HEK293 (cell line): ENCODE measurements around the gene ZMYM1.

Experiments
- MYNN ChIP-seq: fragments of 450-650 bp; formaldehyde crosslinking; IDR thresholded peaks from 2 replicates; pipeline ENCODE4 v1.5.1; 2016; ENCODE audit warnings: missing biosample characterization, missing genetic modification characterization, borderline replicate concordance
- OVOL3 ChIP-seq: fragments of 450-650 bp; formaldehyde crosslinking; IDR thresholded peaks from 2 replicates; pipeline ENCODE4 v1.5.1; 2016; ENCODE audit warnings: missing biosample characterization, missing genetic modification characterization
- YY1 ChIP-seq: fragments of 450-650 bp; formaldehyde crosslinking; IDR thresholded peaks from 2 replicates; pipeline ENCODE4 v1.5.1; 2018; ENCODE audit warnings: missing biosample characterization, missing genetic modification characterization
- ZNF175 ChIP-seq: fragments of 450-650 bp; formaldehyde crosslinking; IDR thresholded peaks from 2 replicates; pipeline ENCODE4 v1.5.1; 2016; ENCODE audit warnings: missing biosample characterization, missing genetic modification characterization
- ZNF362 ChIP-seq: fragments of 450-650 bp; formaldehyde crosslinking; IDR thresholded peaks from 2 replicates; pipeline ENCODE4 v1.5.1; 2016; ENCODE audit warnings: missing biosample characterization, missing genetic modification characterization
- TF ChIP-seq, protein P1 (sequence below): fragments of 450-650 bp; formaldehyde crosslinking; IDR thresholded peaks from 2 replicates; pipeline ENCODE4 v1.5.1; 2016; ENCODE audit warnings: missing biosample characterization, missing genetic modification characterization
- TF ChIP-seq, protein P2 (sequence below): fragments of 450-650 bp; formaldehyde crosslinking; IDR thresholded peaks from 2 replicates; pipeline ENCODE4 v1.5.1; 2017; ENCODE audit warnings: missing biosample characterization, missing genetic modification characterization
- TF ChIP-seq, protein P3 (sequence below): fragments of 450-650 bp; formaldehyde crosslinking; IDR thresholded peaks from 2 replicates; pipeline ENCODE4 v1.5.1; 2016; ENCODE audit warnings: missing biosample characterization, missing genetic modification characterization
- TF ChIP-seq, protein P4 (sequence below): fragments of 450-650 bp; formaldehyde crosslinking; IDR thresholded peaks from 2 replicates; pipeline ENCODE4; 2016; ENCODE audit warnings: missing biosample characterization, missing genetic modification characterization
- TF ChIP-seq, protein P5 (sequence below): fragments of 450-650 bp; formaldehyde crosslinking; IDR thresholded peaks from 2 replicates; pipeline ENCODE4 v1.5.1; 2016; ENCODE audit warnings: missing biosample characterization, missing genetic modification characterization

- TF ChIP-seq, protein P1, sequence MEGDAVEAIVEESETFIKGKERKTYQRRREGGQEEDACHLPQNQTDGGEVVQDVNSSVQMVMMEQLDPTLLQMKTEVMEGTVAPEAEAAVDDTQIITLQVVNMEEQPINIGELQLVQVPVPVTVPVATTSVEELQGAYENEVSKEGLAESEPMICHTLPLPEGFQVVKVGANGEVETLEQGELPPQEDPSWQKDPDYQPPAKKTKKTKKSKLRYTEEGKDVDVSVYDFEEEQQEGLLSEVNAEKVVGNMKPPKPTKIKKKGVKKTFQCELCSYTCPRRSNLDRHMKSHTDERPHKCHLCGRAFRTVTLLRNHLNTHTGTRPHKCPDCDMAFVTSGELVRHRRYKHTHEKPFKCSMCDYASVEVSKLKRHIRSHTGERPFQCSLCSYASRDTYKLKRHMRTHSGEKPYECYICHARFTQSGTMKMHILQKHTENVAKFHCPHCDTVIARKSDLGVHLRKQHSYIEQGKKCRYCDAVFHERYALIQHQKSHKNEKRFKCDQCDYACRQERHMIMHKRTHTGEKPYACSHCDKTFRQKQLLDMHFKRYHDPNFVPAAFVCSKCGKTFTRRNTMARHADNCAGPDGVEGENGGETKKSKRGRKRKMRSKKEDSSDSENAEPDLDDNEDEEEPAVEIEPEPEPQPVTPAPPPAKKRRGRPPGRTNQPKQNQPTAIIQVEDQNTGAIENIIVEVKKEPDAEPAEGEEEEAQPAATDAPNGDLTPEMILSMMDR (tag by site-specific recombination) = no peak
- TF ChIP-seq ZNF362 (tag by site-specific recombination) = no peak
- no peak for TF ChIP-seq OVOL3
- TF ChIP-seq, protein P2, sequence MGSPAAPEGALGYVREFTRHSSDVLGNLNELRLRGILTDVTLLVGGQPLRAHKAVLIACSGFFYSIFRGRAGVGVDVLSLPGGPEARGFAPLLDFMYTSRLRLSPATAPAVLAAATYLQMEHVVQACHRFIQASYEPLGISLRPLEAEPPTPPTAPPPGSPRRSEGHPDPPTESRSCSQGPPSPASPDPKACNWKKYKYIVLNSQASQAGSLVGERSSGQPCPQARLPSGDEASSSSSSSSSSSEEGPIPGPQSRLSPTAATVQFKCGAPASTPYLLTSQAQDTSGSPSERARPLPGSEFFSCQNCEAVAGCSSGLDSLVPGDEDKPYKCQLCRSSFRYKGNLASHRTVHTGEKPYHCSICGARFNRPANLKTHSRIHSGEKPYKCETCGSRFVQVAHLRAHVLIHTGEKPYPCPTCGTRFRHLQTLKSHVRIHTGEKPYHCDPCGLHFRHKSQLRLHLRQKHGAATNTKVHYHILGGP (tag by site-specific recombination) = no peak
- TF ChIP-seq, protein P3, sequence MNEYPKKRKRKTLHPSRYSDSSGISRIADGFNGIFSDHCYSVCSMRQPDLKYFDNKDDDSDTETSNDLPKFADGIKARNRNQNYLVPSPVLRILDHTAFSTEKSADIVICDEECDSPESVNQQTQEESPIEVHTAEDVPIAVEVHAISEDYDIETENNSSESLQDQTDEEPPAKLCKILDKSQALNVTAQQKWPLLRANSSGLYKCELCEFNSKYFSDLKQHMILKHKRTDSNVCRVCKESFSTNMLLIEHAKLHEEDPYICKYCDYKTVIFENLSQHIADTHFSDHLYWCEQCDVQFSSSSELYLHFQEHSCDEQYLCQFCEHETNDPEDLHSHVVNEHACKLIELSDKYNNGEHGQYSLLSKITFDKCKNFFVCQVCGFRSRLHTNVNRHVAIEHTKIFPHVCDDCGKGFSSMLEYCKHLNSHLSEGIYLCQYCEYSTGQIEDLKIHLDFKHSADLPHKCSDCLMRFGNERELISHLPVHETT = no peak
- TF ChIP-seq, protein P4, sequence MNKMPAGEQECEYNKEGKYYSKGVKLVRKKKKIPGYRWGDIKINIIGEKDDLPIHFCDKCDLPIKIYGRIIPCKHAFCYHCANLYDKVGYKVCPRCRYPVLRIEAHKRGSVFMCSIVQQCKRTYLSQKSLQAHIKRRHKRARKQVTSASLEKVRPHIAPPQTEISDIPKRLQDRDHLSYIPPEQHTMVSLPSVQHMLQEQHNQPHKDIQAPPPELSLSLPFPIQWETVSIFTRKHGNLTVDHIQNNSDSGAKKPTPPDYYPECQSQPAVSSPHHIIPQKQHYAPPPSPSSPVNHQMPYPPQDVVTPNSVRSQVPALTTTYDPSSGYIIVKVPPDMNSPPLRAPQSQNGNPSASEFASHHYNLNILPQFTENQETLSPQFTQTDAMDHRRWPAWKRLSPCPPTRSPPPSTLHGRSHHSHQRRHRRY (tag by site-specific recombination) = no peak
- TF ChIP-seq YY1 (tag by site-specific recombination) = no peak
- no peak for TF ChIP-seq ZNF175 (tag by site-specific recombination)
- TF ChIP-seq, protein P5, sequence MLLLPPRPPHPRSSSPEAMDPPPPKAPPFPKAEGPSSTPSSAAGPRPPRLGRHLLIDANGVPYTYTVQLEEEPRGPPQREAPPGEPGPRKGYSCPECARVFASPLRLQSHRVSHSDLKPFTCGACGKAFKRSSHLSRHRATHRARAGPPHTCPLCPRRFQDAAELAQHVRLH (tag by site-specific recombination) = no peak
- TF ChIP-seq MYNN = no peak
These were observed 6.2 kb downstream of the ZMYM1 start for GRCh38 chr1:35085421-35085820.
